NCI-H1092 treated with DMSO at 0.1 percent for 48 hours (cell line): Measurements from ENCODE around the gene CPXM2.
A peak's percentile ranks its signal among the peaks of the same experiment; 100 is the strongest.

Experiments
- DNase-seq: peaks from one replicate; lab custom pipeline; 2025; lab: John Stamatoyannopoulos, UW

CPXM2 gene

DNA sequence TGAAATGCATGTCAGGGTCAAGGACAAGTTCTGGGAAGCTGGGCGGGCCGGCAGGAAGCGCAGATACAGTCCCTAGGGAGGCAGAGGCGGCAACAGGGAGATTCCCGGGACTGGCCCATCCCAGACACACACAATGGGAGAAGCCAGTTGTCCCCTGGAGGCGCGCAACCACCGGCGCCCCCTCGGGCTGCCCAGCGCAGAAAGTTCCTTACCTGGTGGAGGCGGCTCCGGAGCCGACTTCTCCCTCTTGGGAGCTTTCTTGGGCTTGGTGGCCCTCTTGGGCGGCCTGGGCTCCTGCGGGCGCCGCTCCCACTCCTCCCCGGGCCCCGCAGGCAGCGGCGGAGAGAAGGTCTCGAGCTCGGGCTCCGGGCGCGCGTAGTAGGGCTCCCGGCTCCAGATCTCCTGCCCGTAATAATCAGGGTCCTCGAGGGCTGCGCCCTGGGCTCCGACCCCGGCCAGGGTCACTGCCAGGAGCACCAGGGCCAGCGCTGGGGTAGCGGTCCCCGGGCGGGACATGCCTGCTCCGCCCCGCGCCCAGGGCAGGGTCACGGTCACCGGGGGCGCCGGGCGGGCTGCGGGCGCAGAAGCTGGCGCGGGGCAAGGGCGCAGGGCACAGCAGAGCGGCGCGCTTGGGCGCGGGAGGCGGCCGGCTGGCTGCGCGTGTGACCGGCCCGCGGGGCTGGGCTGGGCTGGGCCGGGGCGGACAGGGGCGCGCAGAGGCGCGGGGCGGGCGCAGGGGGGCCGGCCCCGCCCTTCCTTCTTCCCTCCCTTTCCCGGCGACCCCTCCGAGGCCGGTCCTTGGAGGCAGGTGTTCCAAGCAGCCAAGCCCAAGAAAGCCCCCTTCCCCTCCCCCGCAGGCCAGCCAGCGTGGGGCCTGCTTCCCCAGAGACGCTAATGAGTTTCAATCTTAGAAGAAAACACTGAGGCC, at the start of gene CPXM2:
Gene CPXM2 (minus strand): TSS at position 664 of the 928 bp plus-strand sequence. CDS start 148 bp downstream, at position 516.
- DNase-seq: no peak

DNA sequence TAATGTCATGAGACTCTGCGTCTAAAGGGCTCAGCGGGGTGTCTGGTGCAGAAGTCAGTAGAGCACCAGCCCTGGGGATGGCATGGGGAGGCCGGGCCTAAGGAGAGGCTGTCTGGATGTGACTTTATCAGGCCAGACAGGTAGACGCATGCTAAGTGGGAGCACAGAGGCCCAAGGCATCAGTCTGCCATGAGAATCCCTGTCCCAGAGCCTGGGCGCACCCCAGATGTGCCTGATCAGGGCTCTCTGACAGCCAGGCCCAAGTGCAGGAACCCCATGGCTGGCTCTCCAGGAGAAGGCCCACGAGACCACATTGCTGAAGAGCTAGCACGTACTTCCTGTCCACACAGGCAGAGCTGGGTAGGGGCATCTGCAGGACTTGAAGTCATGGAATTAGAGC, 48.0 kb upstream of the CPXM2 start:
- DNase-seq: no peak

DNA sequence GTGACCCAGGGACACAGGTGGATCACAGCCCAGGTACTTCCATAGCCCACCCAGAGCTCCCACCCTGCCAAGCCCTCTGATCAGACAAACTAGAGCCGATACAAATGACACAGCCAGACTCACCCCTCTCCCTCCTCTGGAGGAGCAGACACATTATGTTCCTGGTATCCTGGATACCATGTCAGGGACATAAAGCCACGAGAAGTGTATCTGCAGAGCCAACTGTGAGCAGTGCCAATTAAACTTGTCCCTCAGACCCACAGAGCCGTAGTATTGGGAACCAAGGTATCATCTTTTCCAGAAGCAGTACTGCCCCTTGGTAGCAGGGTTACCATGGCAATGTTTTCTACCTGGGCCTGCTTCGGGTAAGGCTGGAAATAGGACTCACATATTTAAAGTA, 47.3 kb upstream of the CPXM2 start:
- DNase-seq: peak; percentile 17

DNA sequence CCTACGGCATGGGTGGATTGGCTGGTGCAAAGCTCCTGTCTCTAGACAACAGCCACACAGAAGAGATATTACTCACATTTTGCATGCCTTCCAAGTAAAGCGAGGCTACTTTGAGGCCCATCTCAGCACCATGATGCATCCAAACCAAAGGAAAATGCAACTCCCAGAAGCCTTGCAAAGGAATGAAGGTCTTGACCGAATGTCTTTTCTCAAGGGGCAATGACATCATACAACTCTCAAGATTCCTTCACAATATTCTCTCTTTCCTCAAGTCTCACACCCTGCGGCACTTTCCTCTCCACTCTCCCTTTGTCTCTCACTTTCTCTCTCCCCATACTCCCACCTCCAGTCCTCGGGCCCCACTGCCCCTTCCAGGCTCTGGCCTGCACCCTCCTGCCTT, 44.8 kb upstream of the CPXM2 start:
- no peak for DNase-seq

DNA sequence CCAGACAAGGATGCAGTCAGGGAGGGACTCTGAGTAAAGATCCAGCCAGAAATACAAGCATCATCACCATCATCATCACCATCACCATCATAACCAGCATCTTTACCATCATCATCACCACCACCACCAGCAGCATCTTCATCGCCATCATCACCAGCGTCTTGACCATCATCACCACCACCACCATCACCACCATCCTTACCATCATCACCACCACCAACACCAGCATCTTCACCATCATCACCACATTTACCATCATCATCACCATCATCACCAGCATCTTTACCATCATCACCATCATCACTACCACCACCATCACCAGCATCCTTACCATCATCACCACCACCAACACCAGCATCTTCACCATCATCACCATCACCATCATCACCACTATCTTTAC, 44.1 kb upstream of the CPXM2 start:
- DNase-seq: no peak

DNA sequence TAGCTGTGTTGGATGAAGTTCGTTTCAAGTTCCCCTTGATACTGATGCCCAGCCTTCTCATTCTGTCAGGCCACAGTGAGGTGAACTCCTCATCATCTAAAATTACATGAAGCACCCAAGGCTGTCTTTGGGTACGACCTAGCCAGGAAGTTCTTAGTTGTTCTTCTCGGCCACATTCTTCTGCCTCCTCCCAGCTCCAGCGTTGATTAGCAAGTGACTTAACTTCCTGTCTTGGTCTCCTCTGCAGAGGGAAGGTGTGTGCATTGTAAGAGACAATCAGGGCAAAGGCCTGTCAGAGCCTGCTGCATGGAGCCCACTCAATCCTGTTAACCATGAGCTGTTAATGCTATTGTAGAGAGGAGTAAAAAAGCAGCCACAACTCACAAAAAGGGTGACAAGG, 43.2 kb upstream of the CPXM2 start:
- no peak for DNase-seq

DNA sequence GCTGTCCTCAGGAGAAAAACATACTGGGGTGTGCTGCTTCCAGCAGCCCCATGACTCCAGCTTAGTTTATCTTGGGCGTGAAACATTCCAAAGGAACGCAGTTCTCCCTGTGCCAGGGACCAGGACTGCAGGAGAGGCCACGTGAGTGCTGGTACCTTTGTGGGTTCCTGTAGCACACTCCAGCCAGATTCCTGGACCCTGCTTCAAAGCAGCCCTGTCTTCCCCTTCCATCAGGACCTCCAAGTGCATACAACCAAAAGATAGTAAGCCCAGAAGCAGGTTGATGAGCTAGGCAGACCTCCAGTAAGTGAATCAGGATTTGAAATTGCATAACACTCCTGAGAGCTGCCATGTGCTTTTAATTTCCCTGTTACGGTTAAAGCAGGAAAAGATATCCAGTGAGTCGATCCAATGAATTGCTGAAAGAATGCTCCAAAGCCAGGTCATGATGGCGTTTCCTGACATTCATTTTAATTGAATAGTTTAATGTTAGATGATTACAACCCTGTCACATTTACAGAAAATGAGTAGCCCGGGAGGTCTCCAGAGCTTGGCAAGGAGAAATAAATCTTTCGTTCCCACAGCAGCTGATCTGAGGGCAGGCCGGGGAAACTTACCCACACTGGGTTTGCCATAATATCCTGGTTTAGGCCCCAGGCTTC, 38.9 kb upstream of the CPXM2 start:
- DNase-seq: no peak

DNA sequence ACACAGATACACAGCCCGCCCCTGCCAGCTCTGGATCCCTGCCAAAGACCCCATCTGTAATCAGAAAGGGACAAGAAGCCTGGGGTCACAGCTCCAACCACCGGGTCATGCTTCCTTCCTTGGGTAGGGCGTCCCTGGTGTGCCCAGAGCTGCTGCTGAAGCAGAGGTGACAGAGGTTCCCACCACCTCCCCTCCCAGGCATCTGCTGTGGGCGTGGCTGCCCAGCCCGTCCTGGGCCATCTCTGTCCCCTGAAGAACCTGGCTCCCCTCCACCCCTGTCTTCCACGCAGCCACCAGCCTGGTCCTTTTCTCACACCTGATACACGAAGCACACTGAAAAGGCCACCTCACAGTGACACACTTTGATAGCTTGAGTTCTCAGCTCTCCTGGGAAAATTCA, 38.2 kb upstream of the CPXM2 start:
- no peak for DNase-seq

DNA sequence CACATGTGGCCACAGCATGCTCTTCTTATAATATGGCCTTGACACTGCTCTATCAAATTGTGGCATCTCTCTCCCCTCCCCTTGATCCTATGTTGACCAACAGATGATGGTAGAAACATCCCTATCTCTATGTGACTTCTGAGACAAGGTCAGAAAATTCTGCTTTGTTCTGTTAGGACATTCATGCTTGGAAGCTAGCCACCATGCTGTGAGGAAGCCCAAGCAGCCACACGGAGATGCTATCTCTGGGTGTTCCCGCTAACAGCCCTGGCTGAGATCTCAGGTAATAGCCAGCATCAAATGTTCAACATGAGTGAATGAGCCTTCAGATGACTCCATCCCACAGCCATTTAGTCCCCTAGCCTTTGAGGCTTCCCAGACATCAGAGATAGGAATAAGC, 36.8 kb upstream of the CPXM2 start:
- DNase-seq: no peak

DNA sequence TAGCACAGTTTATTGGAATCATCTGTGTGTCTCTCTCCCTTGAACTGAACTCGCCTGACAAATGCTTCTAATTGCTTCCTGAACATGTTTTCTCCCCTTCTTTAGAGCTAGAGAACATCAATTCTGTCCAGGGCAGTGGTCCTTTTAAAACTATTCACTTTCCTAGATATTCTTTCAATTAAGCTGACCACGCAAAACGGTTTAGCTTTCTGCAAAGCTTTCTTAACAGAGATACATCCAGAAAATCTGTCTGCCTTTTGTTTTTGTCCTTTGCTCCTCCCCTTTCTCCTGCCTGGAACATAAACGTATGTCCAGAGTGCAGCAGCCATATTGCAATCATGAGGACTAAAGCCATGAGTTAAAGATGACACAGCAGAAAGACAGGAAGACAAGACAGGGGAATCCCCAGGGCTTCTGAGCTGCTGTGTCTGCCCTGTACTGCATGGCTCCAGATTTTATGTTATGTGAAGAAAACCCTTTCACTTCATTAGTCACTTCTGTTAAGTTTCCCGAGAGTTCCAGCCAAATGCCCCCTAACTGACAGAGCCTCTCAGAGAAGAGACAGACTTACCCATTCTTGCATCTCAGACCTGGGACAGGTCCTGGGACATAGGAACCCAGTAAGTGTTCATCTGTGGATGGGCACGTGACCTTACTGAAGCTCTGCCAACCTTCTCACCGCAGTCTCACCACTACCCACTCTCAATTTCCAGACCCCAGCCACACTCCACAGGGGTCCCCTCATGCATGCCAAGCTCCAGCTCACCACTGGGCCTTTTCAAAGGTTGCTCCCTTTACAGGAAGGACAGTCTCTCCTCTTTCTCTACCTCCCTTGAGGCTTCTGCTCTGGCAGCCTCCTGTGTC, 35.0 kb upstream of the CPXM2 start:
- no peak for DNase-seq

DNA sequence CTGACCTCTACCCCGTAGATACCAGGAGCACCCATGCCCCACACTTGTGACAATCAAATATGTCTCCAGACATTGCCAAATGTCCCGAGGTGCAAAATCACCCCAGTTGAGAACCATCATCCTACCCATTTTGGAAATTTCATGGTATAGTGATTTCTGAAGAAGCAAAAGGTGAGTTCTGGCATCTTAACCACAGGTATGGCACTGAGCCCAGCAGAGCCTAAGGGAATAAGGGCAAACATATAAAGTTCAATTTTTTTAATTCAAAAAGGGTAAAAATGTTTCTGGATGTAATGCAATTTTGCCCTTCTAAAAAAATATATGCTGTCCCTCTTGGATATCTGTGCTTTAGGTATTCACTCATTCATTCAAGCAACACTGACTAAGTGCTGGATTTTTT, 30.5 kb upstream of the CPXM2 start:
- DNase-seq: no peak

DNA sequence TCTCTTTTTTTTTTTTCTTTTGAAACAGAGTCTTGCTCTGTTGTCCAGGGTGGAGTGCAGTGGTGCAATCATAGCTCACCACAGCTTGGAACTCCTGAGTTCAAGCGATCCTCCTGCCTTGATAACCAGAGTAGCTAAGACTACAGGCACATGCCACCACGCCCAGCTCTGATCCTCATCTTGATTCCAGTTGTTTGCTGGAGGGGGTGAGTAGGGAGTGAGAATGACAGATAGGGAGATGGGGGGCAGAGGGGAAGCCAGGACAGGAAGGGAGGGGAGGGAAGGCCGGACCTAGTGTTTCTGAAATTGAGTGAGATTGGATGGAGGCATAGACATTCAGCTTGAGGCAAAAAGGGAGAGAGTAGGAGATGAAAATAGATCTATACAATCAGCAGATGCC, 25.2 kb upstream of the CPXM2 start:
- no peak for DNase-seq

DNA sequence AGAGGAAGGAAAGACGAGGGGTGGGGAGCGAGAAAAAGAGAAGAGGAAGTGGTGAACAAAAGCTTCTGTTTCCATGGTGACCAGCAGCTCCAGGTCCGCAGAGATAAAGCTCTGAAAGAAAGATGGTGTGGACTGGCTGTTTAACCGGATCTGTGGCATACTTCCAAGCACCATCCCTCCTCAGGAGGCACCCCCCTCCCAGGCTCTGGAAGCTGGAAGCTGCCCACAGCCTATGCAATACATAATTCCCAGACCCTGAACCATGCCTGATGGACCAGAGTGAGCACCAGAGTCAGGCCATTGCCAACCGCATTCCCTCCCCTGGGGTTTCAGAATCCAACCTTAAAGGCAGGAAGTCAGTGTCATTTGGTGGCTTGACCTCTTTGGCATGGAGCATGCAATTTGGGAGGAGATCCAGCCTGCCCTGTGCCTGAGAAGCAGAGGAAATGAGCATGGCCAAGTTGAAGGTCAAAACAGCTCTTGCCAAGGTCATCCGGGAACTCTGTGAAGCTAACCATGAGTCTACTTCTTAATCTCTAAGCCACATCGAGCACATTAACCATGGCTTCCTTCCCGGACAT, 22.2 kb upstream of the CPXM2 start:
- peak; percentile 8 for DNase-seq

DNA sequence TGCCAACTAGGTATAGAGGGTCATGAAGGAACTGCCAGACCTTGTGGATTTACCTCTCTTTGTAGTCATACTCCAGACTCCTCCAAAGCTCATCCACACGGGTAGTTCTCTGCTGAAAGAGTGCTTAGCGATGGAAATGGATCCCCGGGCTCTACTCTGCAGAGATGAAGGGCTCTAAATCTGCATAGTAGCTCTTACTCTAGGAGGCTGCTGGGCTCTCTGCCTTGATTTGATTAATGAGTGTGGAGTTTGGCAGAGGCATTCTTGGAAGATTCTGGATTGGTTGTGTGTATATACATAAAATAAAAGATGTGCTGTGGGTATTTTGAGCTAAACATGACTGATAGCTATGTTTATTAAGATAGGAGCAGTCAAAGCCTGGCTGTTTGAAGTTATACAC, 21.3 kb upstream of the CPXM2 start:
- peak; percentile 16 for DNase-seq

DNA sequence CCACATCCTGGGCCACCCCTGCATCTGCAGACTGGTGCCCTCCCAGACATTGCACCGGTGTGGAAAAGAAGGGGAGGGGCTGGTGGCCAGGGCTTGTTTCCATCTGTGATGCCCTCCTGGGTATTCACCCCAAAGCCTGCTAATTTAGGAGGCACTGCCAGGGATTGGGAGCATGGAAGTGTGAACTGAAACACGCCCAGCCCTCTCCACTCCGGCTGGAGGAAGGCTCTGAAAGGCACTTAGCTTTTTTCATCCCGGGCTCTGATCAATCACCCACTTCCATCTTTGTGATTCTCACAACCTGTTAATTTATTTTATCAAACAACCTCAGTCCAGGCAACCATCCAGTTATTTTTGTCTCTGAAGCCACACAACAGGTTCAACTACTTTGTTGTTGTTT, 20.9 kb upstream of the CPXM2 start:
- DNase-seq: no peak

DNA sequence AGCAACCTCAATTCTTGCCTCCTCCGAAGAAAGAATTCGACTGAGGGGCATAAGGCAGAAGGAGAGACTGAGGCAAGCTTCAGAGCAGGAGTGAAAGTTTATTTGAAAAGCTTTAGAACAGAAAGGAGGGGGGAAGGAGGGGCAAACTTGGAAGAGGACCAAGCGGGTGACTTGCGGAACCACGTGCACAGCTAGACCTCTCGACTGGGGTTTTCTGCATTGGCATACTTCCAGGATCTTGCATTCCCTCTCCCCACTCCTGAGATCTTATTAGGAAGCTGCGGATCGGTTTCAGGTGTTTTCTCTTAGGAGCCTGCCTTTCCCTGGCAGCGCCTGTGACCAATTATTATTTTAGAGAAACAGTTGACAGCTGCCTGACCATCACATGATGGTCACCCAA, 20.3 kb upstream of the CPXM2 start:
- DNase-seq: peak; percentile 47

DNA sequence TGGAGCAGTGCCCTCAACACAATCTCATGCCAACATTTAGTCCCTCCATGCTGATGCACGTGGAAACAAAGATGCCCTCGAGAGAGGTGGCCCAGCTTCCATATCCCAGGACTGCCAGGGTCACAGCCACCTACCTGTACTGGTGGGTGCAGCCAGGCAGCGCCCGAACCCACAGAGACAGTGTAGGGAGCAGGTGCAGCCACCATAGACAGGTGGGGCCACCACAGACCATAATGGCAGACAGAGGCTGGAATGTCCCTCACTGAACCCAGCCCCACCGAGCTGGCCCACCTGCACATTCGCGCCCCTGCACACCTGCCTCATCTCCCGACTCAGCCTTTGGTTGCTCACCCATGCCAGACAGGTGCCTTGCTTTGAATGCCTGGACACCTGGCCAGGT, 18.3 kb upstream of the CPXM2 start:
- no peak for DNase-seq

DNA sequence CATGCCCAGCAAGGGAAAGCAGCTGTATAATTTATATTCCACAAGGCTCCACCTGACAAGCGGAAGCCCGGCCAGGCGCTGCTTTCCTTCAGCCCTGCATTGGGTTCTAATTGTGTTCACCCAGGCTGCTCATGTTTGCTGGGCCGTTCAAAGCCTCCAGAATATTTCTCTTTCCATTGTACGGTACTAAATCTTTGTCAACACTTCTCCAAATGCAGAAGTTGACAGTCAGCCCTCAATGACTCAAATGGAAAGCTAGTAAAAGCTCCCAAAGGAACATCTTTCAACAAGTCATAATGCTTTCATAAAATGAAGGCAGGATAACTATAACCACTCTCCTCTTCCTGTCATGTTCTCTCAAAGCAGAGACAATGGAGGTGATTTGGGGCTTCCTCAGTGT, 17.8 kb upstream of the CPXM2 start:
- DNase-seq: no peak

DNA sequence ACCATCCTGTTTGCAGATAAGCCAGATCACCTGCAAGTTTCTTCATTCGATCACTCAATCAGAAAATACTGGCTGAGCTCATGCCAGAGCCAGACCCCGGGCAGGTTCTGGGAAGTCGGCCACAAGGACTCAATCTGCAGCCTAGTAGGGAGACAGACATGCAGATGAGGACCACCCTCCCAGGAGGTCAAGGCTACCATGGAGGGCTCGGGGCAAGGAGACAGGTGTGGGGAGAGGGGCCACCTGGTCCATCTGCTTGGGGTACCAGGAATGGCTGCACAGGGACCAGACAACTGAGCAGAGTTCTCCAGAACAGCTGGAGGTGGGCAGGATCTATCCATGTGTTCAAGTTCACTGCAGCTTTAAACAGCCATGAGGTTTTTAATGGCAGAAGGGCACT, 16.8 kb upstream of the CPXM2 start:
- DNase-seq: no peak

DNA sequence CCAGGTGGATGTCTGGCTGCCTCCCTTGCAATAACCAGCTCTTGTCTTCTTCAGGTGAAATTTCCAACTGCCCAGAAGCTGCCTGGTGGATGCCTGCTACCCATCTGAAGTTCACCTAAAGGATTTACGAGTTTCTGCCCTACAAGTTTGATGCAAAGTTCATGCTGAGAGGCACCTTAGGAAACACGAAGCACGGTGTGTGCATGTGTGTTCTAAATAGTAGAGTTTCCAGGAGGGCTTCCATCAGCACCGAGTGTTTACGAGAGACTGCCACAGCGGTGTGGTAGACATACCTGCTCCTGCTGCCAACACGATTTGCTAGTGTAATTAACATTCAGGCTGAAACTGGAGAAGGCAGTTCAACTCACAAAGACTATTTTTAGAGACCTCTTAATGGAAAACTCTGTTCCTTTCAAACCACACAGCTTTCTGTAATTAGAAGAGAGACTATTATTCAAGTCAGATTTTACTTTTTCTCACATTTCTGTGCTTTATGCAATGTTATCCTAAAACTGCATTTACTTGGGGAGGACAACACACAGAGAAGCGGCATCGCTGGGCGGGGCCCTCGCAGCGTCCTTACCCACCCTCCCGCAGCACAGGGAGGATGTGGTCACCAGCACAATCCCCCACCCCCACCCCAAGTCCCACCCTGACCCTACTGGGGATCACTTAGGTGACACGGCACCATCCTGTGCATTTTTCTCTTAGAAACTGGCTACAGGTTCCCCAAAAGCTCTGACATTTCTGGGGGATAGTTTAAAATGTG, 15.5 kb upstream of the CPXM2 start:
- peak; percentile 5 for DNase-seq

DNA sequence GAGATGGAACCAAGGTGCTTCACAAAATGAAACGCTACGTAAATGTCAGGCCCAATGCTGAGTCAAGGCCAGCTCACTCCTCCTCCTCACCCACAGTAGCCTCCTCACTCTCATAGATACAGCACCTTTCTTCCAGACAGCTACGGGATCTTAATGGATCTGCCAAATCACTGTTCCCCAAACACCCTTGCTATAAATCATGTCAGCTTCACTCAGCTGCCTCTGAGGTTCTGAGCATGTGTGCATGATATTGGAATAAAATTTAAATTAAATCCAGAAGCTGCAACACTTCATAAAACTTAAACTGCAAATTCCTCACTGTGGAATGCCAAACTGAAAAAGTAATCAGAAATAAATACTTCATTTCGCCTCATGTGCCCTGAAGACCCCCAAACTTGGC, 14.7 kb upstream of the CPXM2 start:
- no peak for DNase-seq
